ENCODE measurements around the gene TBC1D17.

TBC1D17 gene

GRCh38 chr19:49870309-49870901, 7.1 kb upstream of the TBC1D17 start:
- TF ChIP-seq ZFX (IDR thresholded peaks at IDR 0.05; ENCODE audit: borderline replicate concordance) (no peak), CTCF (IDR thresholded peaks at IDR 0.05) (no peak)
- peak overlapping the region; percentile 93 for H3K27ac ChIP-seq

- TF ChIP-seq CTCF (IDR thresholded peaks at IDR 0.05): no peak
- TF ChIP-seq ZFX (IDR thresholded peaks at IDR 0.05; ENCODE audit: borderline replicate concordance): no peak
- H3K27ac ChIP-seq: peak overlapping the region; percentile 93
Observed at GRCh38 chr19:49871349-49871985, 6.0 kb upstream of the TBC1D17 start.

- H3K27ac ChIP-seq: peak overlapping the region; percentile 93
- TF ChIP-seq CTCF (IDR thresholded peaks at IDR 0.05): no peak
- TF ChIP-seq ZFX (IDR thresholded peaks at IDR 0.05; ENCODE audit: borderline replicate concordance): no peak
Observed at GRCh38 chr19:49872245-49873128, 5.0 kb upstream of the TBC1D17 start.

GRCh38 chr19:49873129-49873521, 4.4 kb upstream of the TBC1D17 start:
- H3K27ac ChIP-seq: no peak overlapping the region
- TF ChIP-seq CTCF (IDR thresholded peaks at IDR 0.05) (no peak), ZFX (IDR thresholded peaks at IDR 0.05; ENCODE audit: borderline replicate concordance) (no peak)

- peak overlapping the region; percentile 97; the same call in 1 of the 2 replicates for H3K27ac ChIP-seq
- TF ChIP-seq ZFX (IDR thresholded peaks at IDR 0.05; ENCODE audit: borderline replicate concordance) (no peak), CTCF (IDR thresholded peaks at IDR 0.05) (no peak)
Observed at GRCh38 chr19:49873834-49874233, 3.7 kb upstream of the TBC1D17 start.

GRCh38 chr19:49874503-49875157, 2.9 kb upstream of the TBC1D17 start:
- TF ChIP-seq CTCF (IDR thresholded peaks at IDR 0.05): no peak
- no peak for TF ChIP-seq ZFX (IDR thresholded peaks at IDR 0.05; ENCODE audit: borderline replicate concordance)
- H3K27ac ChIP-seq: peak overlapping the region; percentile 97
